Measurements from ENCODE around the gene CCSER2.
"Not testable (repeated sequence)": the region's sequence is repeated elsewhere in the genome, so short reads cannot be mapped to it uniquely, and the experiment has no call there.

The CCSER2 gene

GRCh38 chr10:84311576-84311975 lies 16.8 kb upstream of the CCSER2 start:
- no peak overlapping the region for H3K4me3 ChIP-seq (ENCODE audit: low read depth in 1 of 5, low read length in 5 of 5)
- no peaks in the 10 kb centered on the region for H3K27me3 ChIP-seq (ENCODE audit: control insufficient read depth in 5 of 5, insufficient read depth in 4 of 5, low read length in 5 of 5)
- H3K9me3 ChIP-seq (ENCODE audit: control insufficient read depth in 5 of 5, low read length in 5 of 5), result no peaks in the 10 kb centered on the region
- no peaks in the 10 kb centered on the region for H3K36me3 ChIP-seq (ENCODE audit: control insufficient read depth in 5 of 5, insufficient read depth in 5 of 5, low read length in 5 of 5)
- H3K9ac ChIP-seq (ENCODE audit: low read length in 5 of 5), result no peak overlapping the region
- H3K27ac ChIP-seq (ENCODE audit: low read depth, low read length), result no peak overlapping the region
- H3K4me1 ChIP-seq (ENCODE audit: control insufficient read depth in 5 of 5, insufficient read depth in 5 of 5, low read length in 5 of 5), result peaks cover 0 to 16% (median 4%) of the 10 kb centered on the region in 5 donors

DNA sequence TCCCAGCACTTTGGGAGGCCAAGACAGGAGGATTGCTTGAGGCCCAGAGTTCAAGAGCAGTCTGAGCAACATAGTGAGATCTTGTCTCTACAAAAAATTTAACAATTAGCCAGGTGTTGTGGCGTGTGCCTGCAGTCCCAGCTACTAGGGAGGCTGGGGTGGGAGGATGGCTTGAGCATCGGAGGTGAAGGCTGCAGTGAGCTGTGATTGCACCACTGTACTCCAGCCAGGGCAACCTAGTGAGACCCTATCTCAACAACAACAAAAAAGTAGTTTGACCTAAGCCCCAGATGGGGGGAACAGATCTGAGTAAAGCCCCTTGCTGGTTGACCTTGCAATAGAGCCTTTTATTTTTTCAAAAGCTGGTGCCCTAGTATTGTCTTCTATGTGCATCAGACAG lies 15.6 kb upstream of the CCSER2 start:
- H3K9ac ChIP-seq (ENCODE audit: low read length in 5 of 5), result no peak overlapping the region
- H3K27ac ChIP-seq (ENCODE audit: low read depth, low read length), result no peak overlapping the region
- no peaks in the 10 kb centered on the region for H3K36me3 ChIP-seq (ENCODE audit: control insufficient read depth in 5 of 5, insufficient read depth in 5 of 5, low read length in 5 of 5)
- peaks cover 0 to 16% (median 4%) of the 10 kb centered on the region in 5 donors for H3K4me1 ChIP-seq (ENCODE audit: control insufficient read depth in 5 of 5, insufficient read depth in 5 of 5, low read length in 5 of 5)
- H3K27me3 ChIP-seq (ENCODE audit: control insufficient read depth in 5 of 5, insufficient read depth in 4 of 5, low read length in 5 of 5), result no peaks in the 10 kb centered on the region
- H3K9me3 ChIP-seq (ENCODE audit: control insufficient read depth in 5 of 5, low read length in 5 of 5), result no peaks in the 10 kb centered on the region
- H3K4me3 ChIP-seq (ENCODE audit: low read depth in 1 of 5, low read length in 5 of 5), result no peak overlapping the region

DNA sequence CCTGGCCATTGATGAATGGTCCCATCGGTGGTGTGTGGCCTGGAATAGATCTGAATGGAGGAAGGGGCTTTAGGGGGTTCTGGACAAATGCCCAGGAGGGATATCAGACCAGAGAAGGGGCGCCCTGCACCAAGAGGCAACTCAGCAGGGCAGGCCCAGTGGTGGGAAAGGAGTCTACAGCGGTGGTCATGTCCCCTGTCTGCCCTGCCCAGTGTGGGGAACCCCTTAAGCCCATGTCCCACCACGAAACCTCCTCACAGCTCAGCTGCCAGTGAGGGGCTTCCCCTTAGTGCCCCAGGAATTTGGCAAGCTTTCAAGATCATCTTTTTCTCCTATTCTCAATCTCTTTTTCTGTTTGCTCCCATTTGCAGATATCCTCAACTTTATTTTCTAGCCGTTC lies 14.1 kb upstream of the CCSER2 start:
- H3K27me3 ChIP-seq (ENCODE audit: control insufficient read depth in 5 of 5, insufficient read depth in 4 of 5, low read length in 5 of 5), result no peaks in the 10 kb centered on the region
- no peak overlapping the region for H3K9ac ChIP-seq (ENCODE audit: low read length in 5 of 5)
- no peak overlapping the region for H3K4me3 ChIP-seq (ENCODE audit: low read depth in 1 of 5, low read length in 5 of 5)
- peaks cover 0 to 2% (median under 1%) of the 10 kb centered on the region in 5 donors for H3K4me1 ChIP-seq (ENCODE audit: control insufficient read depth in 5 of 5, insufficient read depth in 5 of 5, low read length in 5 of 5)
- no peaks in the 10 kb centered on the region for H3K36me3 ChIP-seq (ENCODE audit: control insufficient read depth in 5 of 5, insufficient read depth in 5 of 5, low read length in 5 of 5)
- no peaks in the 10 kb centered on the region for H3K9me3 ChIP-seq (ENCODE audit: control insufficient read depth in 5 of 5, low read length in 5 of 5)
- H3K27ac ChIP-seq (ENCODE audit: low read depth, low read length), result no peak overlapping the region

DNA sequence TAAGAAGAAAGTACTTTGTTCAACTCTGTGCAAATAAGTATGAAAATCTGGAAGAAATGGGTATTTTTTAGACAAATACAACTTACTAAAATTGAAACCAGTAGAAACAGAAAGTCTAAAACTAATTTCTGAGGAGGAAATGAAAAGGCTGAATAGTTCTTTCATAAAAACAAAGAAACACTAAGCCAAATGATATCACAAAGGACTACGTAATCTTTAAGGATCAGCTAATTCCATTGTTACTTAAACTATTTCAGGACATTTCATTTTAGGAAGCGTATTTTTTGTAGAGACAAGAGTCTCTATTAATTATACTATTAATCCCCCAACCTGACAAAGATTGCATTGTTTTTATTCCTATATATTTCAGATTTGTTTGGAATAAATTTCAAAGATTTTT lies 11.2 kb upstream of the CCSER2 start:
- no peaks in the 10 kb centered on the region for H3K27me3 ChIP-seq (ENCODE audit: control insufficient read depth in 5 of 5, insufficient read depth in 4 of 5, low read length in 5 of 5)
- H3K9ac ChIP-seq (ENCODE audit: low read length in 5 of 5), result no peak overlapping the region

DNA sequence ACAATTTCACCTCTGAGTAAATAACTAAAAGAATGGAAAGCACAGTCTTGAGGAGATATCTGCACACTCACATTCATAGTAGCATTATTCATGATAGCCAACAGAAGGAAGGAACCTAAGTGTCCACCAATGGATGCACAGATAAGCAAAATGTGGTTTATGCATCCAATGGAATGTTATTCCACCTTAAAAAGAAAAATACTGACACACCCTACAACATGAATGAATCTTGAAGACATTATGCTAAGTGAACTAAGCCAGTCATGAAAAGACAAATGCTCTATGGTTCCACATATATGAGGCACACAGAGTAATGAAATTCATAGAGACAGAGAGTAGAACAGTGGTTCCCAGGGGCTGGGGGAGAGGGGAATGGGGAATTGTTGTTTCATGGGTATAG lies 6.5 kb upstream of the CCSER2 start:
- no peaks in the 10 kb centered on the region for H3K27me3 ChIP-seq (ENCODE audit: control insufficient read depth in 5 of 5, insufficient read depth in 4 of 5, low read length in 5 of 5)
- H3K4me3 ChIP-seq (ENCODE audit: low read depth in 1 of 5, low read length in 5 of 5), result no peak overlapping the region
- H3K4me1 ChIP-seq (ENCODE audit: control insufficient read depth in 5 of 5, insufficient read depth in 5 of 5, low read length in 5 of 5), result no peaks in the 10 kb centered on the region
- H3K27ac ChIP-seq (ENCODE audit: low read depth, low read length), result no peak overlapping the region
- no peaks in the 10 kb centered on the region for H3K9me3 ChIP-seq (ENCODE audit: control insufficient read depth in 5 of 5, low read length in 5 of 5)
- no peak overlapping the region for H3K9ac ChIP-seq (ENCODE audit: low read length in 5 of 5)
- no peaks in the 10 kb centered on the region for H3K36me3 ChIP-seq (ENCODE audit: control insufficient read depth in 5 of 5, insufficient read depth in 5 of 5, low read length in 5 of 5)

More for the DNA sequence above, 11.2 kb upstream of the CCSER2 start:
- H3K9me3 ChIP-seq (ENCODE audit: control insufficient read depth in 5 of 5, low read length in 5 of 5), result no peaks in the 10 kb centered on the region
- no peak overlapping the region for H3K4me3 ChIP-seq (ENCODE audit: low read depth in 1 of 5, low read length in 5 of 5)
- H3K4me1 ChIP-seq (ENCODE audit: control insufficient read depth in 5 of 5, insufficient read depth in 5 of 5, low read length in 5 of 5), result no peaks in the 10 kb centered on the region
- no peak overlapping the region for H3K27ac ChIP-seq (ENCODE audit: low read depth, low read length)
- no peaks in the 10 kb centered on the region for H3K36me3 ChIP-seq (ENCODE audit: control insufficient read depth in 5 of 5, insufficient read depth in 5 of 5, low read length in 5 of 5)

DNA sequence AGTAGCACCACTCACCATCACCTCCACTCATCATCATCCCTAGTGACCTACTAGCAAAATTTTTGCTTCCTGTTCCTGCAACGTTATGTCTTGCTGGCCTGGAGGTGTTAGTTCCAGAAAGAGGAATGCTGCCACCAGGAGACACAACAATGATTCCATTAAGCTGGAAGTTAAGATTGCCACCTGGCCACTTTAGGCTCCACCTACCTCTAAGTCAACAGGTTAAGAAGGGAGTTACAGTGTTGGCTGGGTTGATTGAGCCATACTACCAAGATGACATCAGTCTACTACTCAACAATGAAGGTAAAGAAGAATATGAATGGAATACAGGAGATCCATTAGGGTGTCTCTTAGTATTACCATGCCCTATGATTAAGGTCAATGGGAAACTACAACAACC lies 4.8 kb upstream of the CCSER2 start:
- H3K27ac ChIP-seq (ENCODE audit: low read depth, low read length); H3K4me1 ChIP-seq (ENCODE audit: control insufficient read depth in 5 of 5, insufficient read depth in 5 of 5, low read length in 5 of 5); H3K4me3 ChIP-seq (ENCODE audit: low read depth in 1 of 5, low read length in 5 of 5); H3K9ac ChIP-seq (ENCODE audit: low read length in 5 of 5); H3K36me3 ChIP-seq (ENCODE audit: control insufficient read depth in 5 of 5, insufficient read depth in 5 of 5, low read length in 5 of 5); H3K27me3 ChIP-seq (ENCODE audit: control insufficient read depth in 5 of 5, insufficient read depth in 4 of 5, low read length in 5 of 5); H3K9me3 ChIP-seq (ENCODE audit: control insufficient read depth in 5 of 5, low read length in 5 of 5): not testable (repeated sequence)

DNA sequence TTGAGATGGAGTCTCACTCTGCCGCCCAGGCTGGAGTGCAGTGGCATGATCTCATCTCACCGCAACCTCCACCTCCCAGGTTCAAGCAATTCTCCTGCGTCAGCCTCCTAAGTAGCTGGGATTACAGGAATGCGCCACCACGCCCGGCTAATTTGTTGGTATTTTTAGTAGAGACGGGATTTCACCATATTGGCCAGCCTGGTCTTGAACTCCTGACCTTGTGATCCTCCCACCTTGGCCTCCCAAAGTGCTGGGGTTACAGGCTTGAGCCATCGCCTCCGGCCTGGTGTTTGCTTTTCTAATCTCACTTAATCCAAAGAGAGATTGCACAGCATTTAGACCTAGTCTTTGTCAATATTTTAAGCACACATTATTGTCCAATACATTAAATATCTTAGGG lies 1.4 kb upstream of the CCSER2 start:
- peaks cover 0 to 18% (median 17%) of the 10 kb centered on the region in 5 donors for H3K4me1 ChIP-seq (ENCODE audit: control insufficient read depth in 5 of 5, insufficient read depth in 5 of 5, low read length in 5 of 5)
- not testable (repeated sequence) for H3K27me3 ChIP-seq (ENCODE audit: control insufficient read depth in 5 of 5, insufficient read depth in 4 of 5, low read length in 5 of 5); H3K27ac ChIP-seq (ENCODE audit: low read depth, low read length); H3K9ac ChIP-seq (ENCODE audit: low read length in 5 of 5); H3K36me3 ChIP-seq (ENCODE audit: control insufficient read depth in 5 of 5, insufficient read depth in 5 of 5, low read length in 5 of 5); H3K9me3 ChIP-seq (ENCODE audit: control insufficient read depth in 5 of 5, low read length in 5 of 5); H3K4me3 ChIP-seq (ENCODE audit: low read depth in 1 of 5, low read length in 5 of 5)

GRCh38 chr10:84329196-84329611 lies 815 bp downstream of the CCSER2 start:
- peak overlapping the region; percentile 39 to 87 (median 86) for H3K9ac ChIP-seq (ENCODE audit: low read length in 5 of 5)
- H3K36me3 ChIP-seq (ENCODE audit: control insufficient read depth in 5 of 5, insufficient read depth in 5 of 5, low read length in 5 of 5), result no peaks in the 10 kb centered on the region
- H3K9me3 ChIP-seq (ENCODE audit: control insufficient read depth in 5 of 5, low read length in 5 of 5), result no peaks in the 10 kb centered on the region
- peak overlapping the region; percentile 71 for H3K27ac ChIP-seq (ENCODE audit: low read depth, low read length)
- H3K27me3 ChIP-seq (ENCODE audit: control insufficient read depth in 5 of 5, insufficient read depth in 4 of 5, low read length in 5 of 5), result no peaks in the 10 kb centered on the region
- peaks cover 0 to 18% (median 17%) of the 10 kb centered on the region in 5 donors for H3K4me1 ChIP-seq (ENCODE audit: control insufficient read depth in 5 of 5, insufficient read depth in 5 of 5, low read length in 5 of 5)
- peak overlapping the region; percentile 71 to 85 (median 77) for H3K4me3 ChIP-seq (ENCODE audit: low read depth in 1 of 5, low read length in 5 of 5)

DNA sequence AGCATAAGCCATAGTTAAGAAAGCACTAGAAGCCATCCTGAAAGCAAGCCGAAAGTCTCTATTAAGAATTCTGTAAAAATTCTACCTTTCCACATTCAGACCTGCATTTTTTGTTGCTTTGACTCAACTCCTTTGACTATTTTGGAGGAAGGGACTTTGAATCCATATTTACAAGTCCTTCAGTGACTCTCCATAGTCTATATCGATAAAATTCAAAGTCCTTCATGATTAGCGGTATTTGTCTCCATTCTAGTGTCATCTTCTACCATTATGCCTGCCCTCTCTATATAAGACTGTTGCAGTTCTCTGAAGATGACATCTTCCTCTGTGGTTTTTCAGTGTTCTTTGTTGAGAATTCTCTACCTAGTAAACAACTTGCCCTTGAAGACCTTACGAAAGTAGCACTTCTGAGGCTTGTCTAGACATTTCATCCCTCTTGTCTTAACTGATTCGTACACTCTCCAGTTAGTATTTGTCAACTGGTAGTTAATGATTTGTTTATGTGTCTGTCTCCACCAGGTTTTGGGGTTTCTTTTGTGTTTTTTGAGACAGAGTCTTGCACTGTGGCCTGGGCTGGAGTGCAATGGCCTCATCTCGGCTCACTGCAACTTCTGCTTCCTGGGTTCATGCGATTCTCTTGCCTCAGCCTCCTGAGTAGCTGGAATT lies 1.7 kb downstream of the CCSER2 start:
- Histone ChIP-seq H3K9ac (ENCODE audit: low read length in 5 of 5) (peak overlapping the region in 2 of 5 donors; percentile 39 to 86), H3K4me3 (ENCODE audit: low read depth in 1 of 5, low read length in 5 of 5) (peak overlapping the region in 3 of 5 donors; percentile 71 to 80 (median 77)), H3K4me1 (ENCODE audit: control insufficient read depth in 5 of 5, insufficient read depth in 5 of 5, low read length in 5 of 5) (peaks cover 0 to 19% (median 17%) of the 10 kb centered on the region in 5 donors), H3K36me3 (ENCODE audit: control insufficient read depth in 5 of 5, insufficient read depth in 5 of 5, low read length in 5 of 5) (no peaks in the 10 kb centered on the region), H3K9me3 (ENCODE audit: control insufficient read depth in 5 of 5, low read length in 5 of 5) (no peaks in the 10 kb centered on the region), H3K27me3 (ENCODE audit: control insufficient read depth in 5 of 5, insufficient read depth in 4 of 5, low read length in 5 of 5) (no peaks in the 10 kb centered on the region), H3K27ac (ENCODE audit: low read depth, low read length) (no peak overlapping the region)

- H3K27me3 ChIP-seq (ENCODE audit: control insufficient read depth in 5 of 5, insufficient read depth in 4 of 5, low read length in 5 of 5), result no peaks in the 10 kb centered on the region
- no peak overlapping the region for H3K9ac ChIP-seq (ENCODE audit: low read length in 5 of 5)
- H3K27ac ChIP-seq (ENCODE audit: low read depth, low read length), result no peak overlapping the region
- no peak overlapping the region for H3K4me3 ChIP-seq (ENCODE audit: low read depth in 1 of 5, low read length in 5 of 5)
- peaks cover 0 to 25% (median 22%) of the 10 kb centered on the region in 5 donors for H3K4me1 ChIP-seq (ENCODE audit: control insufficient read depth in 5 of 5, insufficient read depth in 5 of 5, low read length in 5 of 5)
- no peaks in the 10 kb centered on the region for H3K9me3 ChIP-seq (ENCODE audit: control insufficient read depth in 5 of 5, low read length in 5 of 5)
- no peaks in the 10 kb centered on the region for H3K36me3 ChIP-seq (ENCODE audit: control insufficient read depth in 5 of 5, insufficient read depth in 5 of 5, low read length in 5 of 5)
Measured at GRCh38 chr10:84331091-84331490, 2.7 kb downstream of the CCSER2 start.

Measured in subcutaneous abdominal adipose tissue (tissue), 5 donors.